ENCODE measurements around the gene NR6A1. TPM values are rescaled to one million over a fixed set of nuclear protein-coding genes. Genes with fewer than 3 reads are reported as not detected.

The NR6A1 gene
- total RNA-seq, 2 donors from 2014 or later = 0.71 to 4.6 TPM

DNA sequence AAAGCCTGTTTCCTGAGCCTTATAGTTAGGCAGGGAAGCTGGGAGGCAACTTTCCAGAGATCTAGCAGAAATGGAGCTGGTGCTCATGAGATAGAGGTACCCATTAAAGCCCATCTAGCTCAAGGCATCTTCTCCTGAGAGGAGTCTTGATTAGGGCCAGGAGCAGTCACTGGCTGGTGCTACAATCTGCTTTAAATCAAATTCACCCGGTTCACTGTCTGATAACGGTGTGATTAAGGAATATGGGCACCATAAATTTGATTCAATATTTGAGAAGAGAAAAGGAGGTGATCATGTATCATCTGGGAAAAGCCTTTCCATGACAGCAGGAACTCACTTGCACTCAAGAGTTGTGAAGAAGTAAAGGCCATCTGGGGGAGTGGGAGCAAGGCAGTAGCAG, 240.0 kb downstream of the NR6A1 start:
- no peak overlapping the region for H3K4me3 ChIP-seq
- no peaks in the 10 kb centered on the region for H3K4me1 ChIP-seq (ENCODE audit: control insufficient read depth in 1 of 2, low read depth in 2 of 2)
- H3K36me3 ChIP-seq = no peaks in the 10 kb centered on the region
- H3K9me3 ChIP-seq = no peaks in the 10 kb centered on the region
- ATAC-seq (ENCODE audit: insufficient number of reproducible peaks, low FRiP score, low read depth) = no peak
- TF ChIP-seq, protein P1, sequence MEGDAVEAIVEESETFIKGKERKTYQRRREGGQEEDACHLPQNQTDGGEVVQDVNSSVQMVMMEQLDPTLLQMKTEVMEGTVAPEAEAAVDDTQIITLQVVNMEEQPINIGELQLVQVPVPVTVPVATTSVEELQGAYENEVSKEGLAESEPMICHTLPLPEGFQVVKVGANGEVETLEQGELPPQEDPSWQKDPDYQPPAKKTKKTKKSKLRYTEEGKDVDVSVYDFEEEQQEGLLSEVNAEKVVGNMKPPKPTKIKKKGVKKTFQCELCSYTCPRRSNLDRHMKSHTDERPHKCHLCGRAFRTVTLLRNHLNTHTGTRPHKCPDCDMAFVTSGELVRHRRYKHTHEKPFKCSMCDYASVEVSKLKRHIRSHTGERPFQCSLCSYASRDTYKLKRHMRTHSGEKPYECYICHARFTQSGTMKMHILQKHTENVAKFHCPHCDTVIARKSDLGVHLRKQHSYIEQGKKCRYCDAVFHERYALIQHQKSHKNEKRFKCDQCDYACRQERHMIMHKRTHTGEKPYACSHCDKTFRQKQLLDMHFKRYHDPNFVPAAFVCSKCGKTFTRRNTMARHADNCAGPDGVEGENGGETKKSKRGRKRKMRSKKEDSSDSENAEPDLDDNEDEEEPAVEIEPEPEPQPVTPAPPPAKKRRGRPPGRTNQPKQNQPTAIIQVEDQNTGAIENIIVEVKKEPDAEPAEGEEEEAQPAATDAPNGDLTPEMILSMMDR (IDR thresholded peaks at IDR 0.05) = no peak
- no peak overlapping the region for H3K27ac ChIP-seq
- no peaks in the 10 kb centered on the region for H3K27me3 ChIP-seq (replicated peaks; ENCODE audit: insufficient read depth)
- DNase-seq (ENCODE audit: low spot score) = no peak

DNA sequence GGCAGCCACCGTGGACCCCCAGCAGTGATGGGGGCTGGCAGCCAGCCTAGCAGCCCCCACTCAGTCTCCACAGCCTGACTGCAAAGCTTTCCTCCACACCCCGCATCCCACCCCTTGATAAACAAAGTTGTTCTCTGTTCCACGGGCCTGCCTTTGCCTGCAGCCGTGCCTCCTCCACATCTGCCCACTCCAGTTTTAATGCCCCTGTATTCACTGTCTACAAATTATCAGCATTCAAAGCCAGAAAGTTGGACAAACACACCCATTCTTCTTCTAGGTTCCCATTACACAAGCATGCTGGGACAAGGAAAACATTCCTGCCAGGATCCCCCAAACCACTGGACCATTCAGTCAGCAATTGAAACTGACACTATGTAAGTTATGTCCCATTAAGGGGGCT, 240.9 kb downstream of the NR6A1 start:
- DNase-seq (ENCODE audit: low spot score) (no peak), ATAC-seq (ENCODE audit: insufficient number of reproducible peaks, low FRiP score, low read depth) (no peak)
- H3K36me3 ChIP-seq = no peaks in the 10 kb centered on the region
- H3K27ac ChIP-seq = no peak overlapping the region
- TF ChIP-seq, protein P1 (IDR thresholded peaks at IDR 0.05) = no peak
- H3K9me3 ChIP-seq = no peaks in the 10 kb centered on the region
- no peaks in the 10 kb centered on the region for H3K4me1 ChIP-seq (ENCODE audit: control insufficient read depth in 1 of 2, low read depth in 2 of 2)
- H3K4me3 ChIP-seq = no peak overlapping the region
- no peaks in the 10 kb centered on the region for H3K27me3 ChIP-seq (replicated peaks; ENCODE audit: insufficient read depth)

DNA sequence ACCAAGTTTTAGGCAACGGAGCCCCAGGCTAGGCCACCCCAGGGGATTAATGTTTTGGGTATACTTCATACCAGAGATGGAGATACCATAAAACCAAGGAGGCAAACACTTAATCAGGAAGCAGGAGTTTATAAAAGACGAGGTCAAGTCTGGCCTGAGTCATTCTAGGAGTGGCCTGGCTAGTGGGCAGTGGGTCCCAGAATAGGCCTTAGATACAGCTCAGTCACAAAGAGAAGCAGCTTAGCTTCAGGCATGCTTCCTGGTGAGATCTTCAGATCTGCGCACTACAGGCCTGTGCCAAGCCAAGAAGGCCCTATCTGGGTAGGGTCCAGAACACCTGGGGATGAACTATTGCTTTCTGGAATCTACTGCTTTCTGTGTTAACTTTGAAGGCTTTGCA, 243.3 kb downstream of the NR6A1 start:
- H3K27me3 ChIP-seq (replicated peaks; ENCODE audit: insufficient read depth) = no peaks in the 10 kb centered on the region
- H3K4me1 ChIP-seq (ENCODE audit: control insufficient read depth in 1 of 2, low read depth in 2 of 2) = no peaks in the 10 kb centered on the region
- ATAC-seq (ENCODE audit: insufficient number of reproducible peaks, low FRiP score, low read depth) = no peak
- DNase-seq (ENCODE audit: low spot score) = no peak
- TF ChIP-seq, protein P1 (IDR thresholded peaks at IDR 0.05) = no peak
- no peaks in the 10 kb centered on the region for H3K9me3 ChIP-seq
- H3K36me3 ChIP-seq = no peaks in the 10 kb centered on the region
- no peak overlapping the region for H3K27ac ChIP-seq
- no peak overlapping the region for H3K4me3 ChIP-seq

DNA sequence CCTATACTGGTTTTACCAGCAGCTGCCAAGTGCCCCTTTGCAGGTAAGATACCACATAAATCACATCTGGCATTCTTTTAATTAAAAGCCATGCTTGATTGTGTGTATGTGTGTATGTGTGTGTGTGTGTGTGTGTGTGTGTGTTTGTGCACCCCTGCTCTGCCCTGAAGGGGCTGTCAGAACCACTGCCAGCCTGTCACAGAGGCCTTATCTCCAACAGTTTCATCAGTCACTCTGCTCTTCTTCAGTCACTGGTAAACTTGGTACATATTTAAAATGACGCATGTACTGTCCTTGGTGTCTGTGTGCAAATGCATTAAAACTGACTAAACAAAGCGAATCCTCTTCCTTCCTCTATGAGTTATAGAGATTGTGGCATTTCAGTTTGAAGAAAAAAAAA, 244.9 kb downstream of the NR6A1 start:
- TF ChIP-seq, protein P1 (IDR thresholded peaks at IDR 0.05) = no peak
- Histone ChIP-seq H3K36me3 (no peaks in the 10 kb centered on the region), H3K9me3 (no peaks in the 10 kb centered on the region), H3K4me1 (ENCODE audit: control insufficient read depth in 1 of 2, low read depth in 2 of 2) (no peaks in the 10 kb centered on the region), H3K4me3 (no peak overlapping the region), H3K27ac (no peak overlapping the region), H3K27me3 (replicated peaks; ENCODE audit: insufficient read depth) (no peaks in the 10 kb centered on the region)
- DNase-seq (ENCODE audit: low spot score) = no peak
- no peak for ATAC-seq (ENCODE audit: insufficient number of reproducible peaks, low FRiP score, low read depth)

DNA sequence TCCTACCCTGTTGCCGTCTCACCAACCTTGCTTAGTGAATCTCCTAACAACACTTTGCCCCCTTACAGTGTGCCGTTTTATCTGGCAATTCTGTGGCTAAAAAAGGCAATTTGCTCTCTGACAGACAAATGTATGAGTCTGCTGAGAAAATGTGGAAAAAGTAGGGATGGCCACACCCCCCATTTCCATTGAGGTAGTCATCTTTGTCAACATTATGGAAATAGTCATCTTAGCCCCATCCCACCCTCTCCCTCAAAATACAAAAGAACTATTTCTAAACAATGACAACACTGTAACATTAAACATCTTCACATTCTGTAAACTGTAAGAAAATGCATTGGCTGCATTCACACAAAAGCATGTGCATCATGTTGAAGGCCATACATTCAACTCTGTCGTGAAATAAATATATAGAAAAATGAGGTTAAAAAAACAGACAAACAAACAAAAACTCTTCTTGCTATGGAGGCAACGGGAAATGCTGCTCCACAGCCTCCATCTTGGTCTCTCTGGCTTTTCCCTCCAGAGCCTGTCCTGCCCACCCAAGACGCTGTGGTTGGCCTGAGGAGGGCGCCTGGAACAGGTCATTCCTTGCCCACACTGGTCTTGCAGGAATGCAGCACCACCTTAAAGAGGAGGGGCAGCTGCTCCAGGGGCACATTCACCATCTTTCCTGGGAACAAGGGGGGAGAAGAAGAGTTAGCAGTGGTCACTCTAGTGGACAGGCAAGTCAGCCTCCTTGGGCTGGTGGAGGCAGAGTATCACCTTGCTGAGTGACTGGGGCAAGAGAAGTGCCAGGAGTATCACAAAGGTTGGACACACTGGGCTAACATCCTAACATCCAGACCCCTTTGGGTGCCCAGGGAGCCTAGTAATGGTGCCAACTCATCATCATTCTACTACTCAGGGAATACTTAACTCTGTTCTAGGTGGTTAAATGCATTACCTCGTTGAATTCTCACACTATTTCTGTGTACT, 248.7 kb downstream of the NR6A1 start:
- Histone ChIP-seq H3K4me3 (no peak overlapping the region), H3K4me1 (ENCODE audit: control insufficient read depth in 1 of 2, low read depth in 2 of 2) (no peaks in the 10 kb centered on the region), H3K27me3 (replicated peaks; ENCODE audit: insufficient read depth) (no peaks in the 10 kb centered on the region), H3K9me3 (no peaks in the 10 kb centered on the region), H3K27ac (no peak overlapping the region), H3K36me3 (no peaks in the 10 kb centered on the region)
- DNase-seq (ENCODE audit: low spot score) = no peak
- TF ChIP-seq, protein P1 (IDR thresholded peaks at IDR 0.05) = no peak
- ATAC-seq (ENCODE audit: insufficient number of reproducible peaks, low FRiP score, low read depth) = no peak

All from thoracic aorta (tissue), 2 donors.